Aortic smooth muscle cell (primary cell): ENCODE results near the gene EFCAB9. TPM values are rescaled to one million over a fixed set of nuclear protein-coding genes. Genes with fewer than 3 reads are reported as not detected.

Experiments
- total RNA-seq: library from RNA; depleted of rRNA; stranded (reverse); fragments of >200 nt; gene quantifications from 2 replicates; pipeline ENCODE4 v1.2.3, GENCODE V29; 2014

Gene EFCAB9
- total RNA-seq = not detected in 2 replicates

DNA sequence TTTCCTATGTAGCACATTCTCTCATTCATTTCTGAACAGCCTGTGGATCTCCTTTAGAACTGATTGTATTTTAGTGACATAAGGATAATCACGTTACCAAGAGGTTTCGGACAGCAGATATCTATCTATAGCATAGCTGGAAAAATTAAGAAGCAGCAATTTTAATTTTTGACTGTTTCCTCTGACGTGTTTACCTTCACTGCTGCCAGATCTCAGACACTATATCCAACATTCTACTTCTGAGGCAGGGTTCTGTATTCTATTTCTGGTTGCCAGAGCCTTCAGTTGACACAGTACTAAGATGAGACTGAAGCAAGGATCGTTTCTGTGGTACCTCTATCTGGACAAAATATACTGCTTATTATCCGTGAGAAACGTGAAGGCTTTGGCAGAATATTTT is at the start of gene EFCAB9:
Gene EFCAB9 (plus strand): TSS at position 301 of the 400 bp plus-strand sequence. CDS start 1 bp downstream, at position 302.

DNA sequence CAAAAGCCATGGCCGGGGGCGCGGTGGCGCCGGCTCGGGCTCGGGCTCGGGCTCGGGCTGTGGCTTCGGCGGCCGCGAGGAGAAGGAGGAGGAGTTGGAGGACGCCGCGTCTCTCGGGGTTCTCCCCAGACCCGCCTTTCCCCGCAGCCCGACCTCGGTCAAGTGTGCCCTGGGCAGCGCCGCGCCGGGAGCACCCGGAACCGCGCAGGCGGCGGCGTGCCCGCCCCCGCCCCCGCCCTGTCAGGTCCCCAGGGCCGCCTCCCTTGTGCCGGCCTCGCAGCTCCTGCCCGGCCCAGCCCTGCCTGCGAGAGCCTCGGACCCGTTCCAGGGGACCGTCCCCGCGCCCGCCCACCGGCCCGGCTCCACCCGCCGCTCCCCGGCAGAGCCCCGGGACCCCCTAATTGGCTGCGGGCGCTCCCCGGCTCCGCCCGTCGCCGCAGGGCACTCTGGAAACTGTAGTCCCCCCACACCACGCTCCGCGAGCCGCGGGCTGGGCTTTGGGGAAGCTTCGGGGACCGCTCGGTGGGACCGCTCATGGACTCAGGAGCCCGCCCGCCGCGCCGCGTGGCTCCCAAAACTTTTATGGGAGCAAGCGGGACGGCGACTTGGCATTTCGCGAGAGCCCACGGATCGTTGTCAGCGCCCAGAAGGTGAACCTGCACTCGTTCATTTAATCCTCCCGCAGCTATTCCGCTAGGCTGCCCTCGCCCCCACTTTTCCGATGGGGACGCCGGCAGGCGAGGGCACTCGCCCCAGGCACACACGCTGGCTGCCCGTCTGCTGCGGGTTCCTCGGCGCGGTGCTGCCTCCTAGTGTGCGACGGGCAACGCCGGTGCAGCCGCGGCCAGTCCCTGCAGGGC is 5.7 kb upstream of the EFCAB9 start, which contains the start of gene STK10:
Gene STK10 (minus strand): TSS at position 192 of the 860 bp plus-strand sequence. CDS start 182 bp downstream, at position 10.

Other genes starting within 250 kb of the EFCAB9 start
- gene FBXW11, start 187.5 kb upstream of the EFCAB9 start, total RNA-seq = 68.2 and 82.6 TPM in 2 replicates
- gene STK10, start 5.9 kb upstream of the EFCAB9 start, total RNA-seq = 12.3 and 12.8 TPM in 2 replicates
- 15.9 and 16.0 TPM in 2 replicates for gene UBTD2, start 89.6 kb downstream of the EFCAB9 start, total RNA-seq